ENCODE measurements around the gene ZNHIT1.
"Not testable (repeated sequence)": the region's sequence is repeated elsewhere in the genome, so short reads cannot be mapped to it uniquely, and the experiment has no call there.

Gene ZNHIT1

DNA sequence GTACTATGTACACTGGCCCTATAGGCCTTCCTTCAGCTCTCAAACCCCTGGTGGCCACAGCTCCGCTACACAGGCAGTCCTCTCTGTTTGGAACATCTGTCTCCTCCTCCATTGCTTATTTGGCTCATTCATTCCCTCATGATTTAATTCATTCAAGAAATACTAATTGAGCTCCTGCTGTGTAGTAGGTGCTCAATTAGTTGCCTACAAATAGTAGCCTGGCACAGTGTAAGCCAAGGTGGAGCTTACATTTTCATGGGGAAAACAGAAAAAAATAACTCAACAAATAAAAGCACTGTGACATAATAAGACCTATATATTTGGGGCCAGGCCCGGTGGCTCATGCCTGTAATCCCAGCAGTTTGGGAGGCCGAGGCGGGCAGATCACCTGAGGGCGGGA is 30.3 kb downstream of the ZNHIT1 start:
- Histone ChIP-seq H3K4me3 (ENCODE audit: low read depth in 1 of 2, low read length in 2 of 2) (no peak overlapping the region), H3K36me3 (ENCODE audit: control insufficient read depth in 1 of 2, insufficient read depth in 2 of 2, low read length in 2 of 2) (peaks cover 0 to 10% of the 10 kb centered on the region in 2 donors), H3K4me1 (ENCODE audit: control insufficient read depth in 1 of 2, insufficient read depth in 2 of 2, low read length in 2 of 2) (peaks cover 5 to 35% of the 10 kb centered on the region in 2 donors), H3K27me3 (ENCODE audit: low read depth, low read length) (no peaks in the 10 kb centered on the region), H3K27ac (ENCODE audit: low read length) (no peak overlapping the region), H3K9me3 (ENCODE audit: control insufficient read depth in 1 of 2, low read length in 2 of 2) (no peaks in the 10 kb centered on the region)

DNA sequence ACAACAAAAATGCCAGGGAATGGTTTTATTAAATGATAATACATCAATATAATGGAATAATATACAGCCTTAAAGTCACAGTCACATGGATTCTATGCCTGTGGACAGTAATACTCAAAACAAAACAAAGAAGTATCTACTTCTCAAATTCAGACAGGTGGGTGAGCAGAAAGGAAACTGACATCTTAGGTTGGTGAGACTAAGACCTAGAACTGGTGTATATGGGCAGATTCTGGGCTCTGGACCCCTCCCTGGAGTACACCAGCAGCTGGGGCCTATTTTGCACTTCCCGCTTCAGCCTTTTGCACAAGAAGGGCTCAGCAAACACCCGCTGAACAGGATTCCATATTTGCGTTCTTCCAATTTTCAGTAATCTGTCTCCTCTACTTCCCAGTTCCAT is 32.4 kb downstream of the ZNHIT1 start:
- Histone ChIP-seq H3K4me3 (ENCODE audit: low read depth in 1 of 2, low read length in 2 of 2) (no peak overlapping the region), H3K27me3 (ENCODE audit: low read depth, low read length) (no peaks in the 10 kb centered on the region), H3K4me1 (ENCODE audit: control insufficient read depth in 1 of 2, insufficient read depth in 2 of 2, low read length in 2 of 2) (peaks cover 0 to 23% of the 10 kb centered on the region in 2 donors), H3K9me3 (ENCODE audit: control insufficient read depth in 1 of 2, low read length in 2 of 2) (no peaks in the 10 kb centered on the region), H3K27ac (ENCODE audit: low read length) (no peak overlapping the region), H3K36me3 (ENCODE audit: control insufficient read depth in 1 of 2, insufficient read depth in 2 of 2, low read length in 2 of 2) (peaks cover 0 to 10% of the 10 kb centered on the region in 2 donors)

DNA sequence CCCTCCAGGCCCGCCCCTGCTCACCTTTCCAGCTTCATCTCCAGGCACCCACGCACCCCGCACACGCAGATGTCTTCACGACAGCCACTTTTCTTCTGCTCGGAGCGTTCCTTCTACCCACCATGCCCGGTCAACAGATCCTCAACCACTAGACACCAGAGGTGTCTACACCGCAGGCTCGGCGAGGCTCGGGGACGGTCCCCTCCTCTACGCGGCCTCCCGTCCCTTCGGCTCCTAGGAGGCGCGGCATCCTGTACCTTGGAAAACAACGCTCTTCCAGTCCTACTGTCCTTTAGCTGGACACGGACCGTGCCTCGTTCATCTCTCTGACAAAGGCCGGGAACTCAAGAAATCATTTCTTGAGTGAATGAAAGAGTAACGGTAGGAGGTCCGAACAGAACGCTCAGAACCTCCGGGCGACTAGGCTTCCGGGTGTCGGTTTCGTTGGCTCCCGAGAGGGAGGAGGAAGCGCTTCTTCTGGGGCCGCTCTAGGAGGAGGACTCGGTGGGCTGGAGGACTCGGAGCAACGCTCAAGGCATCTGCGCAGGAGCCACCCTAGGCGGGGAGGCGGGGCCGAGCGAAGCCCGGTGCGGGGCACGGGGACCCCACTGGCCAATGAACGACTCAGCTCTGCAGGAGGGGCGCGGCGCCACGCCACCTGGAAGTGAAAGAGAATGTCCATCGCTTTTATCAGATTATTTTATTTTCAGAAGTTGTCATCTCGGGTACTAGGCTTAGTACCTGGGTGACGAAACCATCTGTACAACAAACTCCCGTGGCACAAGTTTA is 34.1 kb downstream of the ZNHIT1 start:
- Histone ChIP-seq H3K27me3 (ENCODE audit: low read depth, low read length) (no peaks in the 10 kb centered on the region), H3K4me3 (ENCODE audit: low read depth in 1 of 2, low read length in 2 of 2) (peak overlapping the region; percentile 92 to 99), H3K27ac (ENCODE audit: low read length) (peak overlapping the region; percentile 91)

DNA sequence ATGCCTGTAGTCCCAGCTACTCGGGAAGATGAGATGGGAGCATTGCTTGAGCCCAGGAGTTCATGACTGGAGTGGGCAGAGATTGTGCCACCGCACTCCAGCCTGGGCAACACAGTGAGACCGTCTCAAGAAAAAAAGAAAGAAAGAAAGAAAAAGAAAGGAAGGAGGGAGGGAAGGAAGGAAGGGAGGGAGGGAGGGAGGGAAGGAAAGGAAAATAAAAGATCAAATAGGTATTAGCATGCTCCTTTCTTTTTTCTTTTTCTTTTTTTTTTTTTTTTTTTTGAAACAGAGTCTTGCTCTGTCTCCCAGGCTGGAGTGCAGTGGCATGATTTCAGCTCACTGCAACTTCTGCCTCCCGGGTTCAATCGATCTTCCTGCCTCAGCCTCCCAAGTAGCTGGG is 35.2 kb downstream of the ZNHIT1 start:
- not testable (repeated sequence) for H3K27ac ChIP-seq (ENCODE audit: low read length)
- peaks cover 0 to 15% of the 10 kb centered on the region in 2 donors for H3K4me1 ChIP-seq (ENCODE audit: control insufficient read depth in 1 of 2, insufficient read depth in 2 of 2, low read length in 2 of 2)
- H3K4me3 ChIP-seq (ENCODE audit: low read depth in 1 of 2, low read length in 2 of 2) = peak overlapping the region in 1 of 2 donors; percentile 92

More for the DNA sequence above, 34.1 kb downstream of the ZNHIT1 start:
- Histone ChIP-seq H3K9me3 (ENCODE audit: control insufficient read depth in 1 of 2, low read length in 2 of 2) (no peaks in the 10 kb centered on the region), H3K4me1 (ENCODE audit: control insufficient read depth in 1 of 2, insufficient read depth in 2 of 2, low read length in 2 of 2) (peaks cover 0 to 15% of the 10 kb centered on the region in 2 donors), H3K36me3 (ENCODE audit: control insufficient read depth in 1 of 2, insufficient read depth in 2 of 2, low read length in 2 of 2) (peaks cover 0 to 10% of the 10 kb centered on the region in 2 donors)

DNA sequence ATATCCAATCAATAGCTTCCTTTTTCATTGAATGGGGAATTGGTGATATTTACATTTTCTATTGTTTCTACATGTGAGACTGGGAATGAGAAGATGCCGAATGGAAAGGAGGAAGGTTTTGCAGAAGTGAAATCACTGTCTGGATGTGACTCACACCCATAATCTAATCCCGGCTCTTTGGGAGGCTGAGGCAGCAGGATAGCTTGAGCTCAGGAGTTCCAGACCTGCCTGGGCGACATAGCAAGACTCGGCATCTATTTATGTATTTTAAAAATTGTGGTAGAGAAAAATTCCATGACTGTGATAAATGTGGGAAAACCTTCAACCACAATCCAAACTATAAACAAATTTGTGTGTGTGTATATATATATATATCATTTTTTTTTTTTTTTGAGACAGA is 37.8 kb downstream of the ZNHIT1 start:
- H3K36me3 ChIP-seq (ENCODE audit: control insufficient read depth in 1 of 2, insufficient read depth in 2 of 2, low read length in 2 of 2) = no peaks in the 10 kb centered on the region
- no peaks in the 10 kb centered on the region for H3K27me3 ChIP-seq (ENCODE audit: low read depth, low read length)
- H3K9me3 ChIP-seq (ENCODE audit: control insufficient read depth in 1 of 2, low read length in 2 of 2) = no peaks in the 10 kb centered on the region
- peaks cover 0 to 8% of the 10 kb centered on the region in 2 donors for H3K4me1 ChIP-seq (ENCODE audit: control insufficient read depth in 1 of 2, insufficient read depth in 2 of 2, low read length in 2 of 2)
- H3K27ac ChIP-seq (ENCODE audit: low read length) = no peak overlapping the region
- no peak overlapping the region for H3K4me3 ChIP-seq (ENCODE audit: low read depth in 1 of 2, low read length in 2 of 2)

More for the DNA sequence above, 35.2 kb downstream of the ZNHIT1 start:
- H3K27me3 ChIP-seq (ENCODE audit: low read depth, low read length); H3K9me3 ChIP-seq (ENCODE audit: control insufficient read depth in 1 of 2, low read length in 2 of 2): not testable (repeated sequence)
- peaks cover 0 to 10% of the 10 kb centered on the region in 2 donors for H3K36me3 ChIP-seq (ENCODE audit: control insufficient read depth in 1 of 2, insufficient read depth in 2 of 2, low read length in 2 of 2)

DNA sequence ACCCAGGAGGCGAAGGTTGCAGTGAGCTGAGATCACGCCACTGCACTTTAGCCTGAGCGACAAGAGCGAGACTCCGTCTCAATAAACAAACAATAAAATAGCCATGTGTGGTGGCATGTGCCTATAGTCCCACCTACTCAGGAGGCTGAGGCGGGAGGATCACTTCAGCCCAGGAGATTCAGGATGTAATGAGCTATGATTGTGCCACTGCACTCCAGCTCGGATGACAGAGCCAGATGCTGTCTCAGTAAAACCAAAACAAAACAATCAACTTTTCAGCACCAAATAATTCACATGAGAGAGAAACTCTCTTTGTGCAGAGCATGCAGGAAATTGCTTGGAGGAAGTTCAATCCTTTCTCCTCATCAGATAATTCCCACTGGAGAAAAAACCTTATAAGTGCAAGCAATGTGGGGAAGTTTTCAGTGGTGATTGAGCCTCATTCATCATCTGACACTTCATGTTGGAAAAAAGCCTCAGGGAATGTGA is 40.3 kb downstream of the ZNHIT1 start:
- H3K27me3 ChIP-seq (ENCODE audit: low read depth, low read length) = no peaks in the 10 kb centered on the region
- H3K4me3 ChIP-seq (ENCODE audit: low read depth in 1 of 2, low read length in 2 of 2) = no peak overlapping the region
- no peak overlapping the region for H3K27ac ChIP-seq (ENCODE audit: low read length)
- no peaks in the 10 kb centered on the region for H3K9me3 ChIP-seq (ENCODE audit: control insufficient read depth in 1 of 2, low read length in 2 of 2)
- H3K4me1 ChIP-seq (ENCODE audit: control insufficient read depth in 1 of 2, insufficient read depth in 2 of 2, low read length in 2 of 2) = no peaks in the 10 kb centered on the region
- H3K36me3 ChIP-seq (ENCODE audit: control insufficient read depth in 1 of 2, insufficient read depth in 2 of 2, low read length in 2 of 2) = no peaks in the 10 kb centered on the region

DNA sequence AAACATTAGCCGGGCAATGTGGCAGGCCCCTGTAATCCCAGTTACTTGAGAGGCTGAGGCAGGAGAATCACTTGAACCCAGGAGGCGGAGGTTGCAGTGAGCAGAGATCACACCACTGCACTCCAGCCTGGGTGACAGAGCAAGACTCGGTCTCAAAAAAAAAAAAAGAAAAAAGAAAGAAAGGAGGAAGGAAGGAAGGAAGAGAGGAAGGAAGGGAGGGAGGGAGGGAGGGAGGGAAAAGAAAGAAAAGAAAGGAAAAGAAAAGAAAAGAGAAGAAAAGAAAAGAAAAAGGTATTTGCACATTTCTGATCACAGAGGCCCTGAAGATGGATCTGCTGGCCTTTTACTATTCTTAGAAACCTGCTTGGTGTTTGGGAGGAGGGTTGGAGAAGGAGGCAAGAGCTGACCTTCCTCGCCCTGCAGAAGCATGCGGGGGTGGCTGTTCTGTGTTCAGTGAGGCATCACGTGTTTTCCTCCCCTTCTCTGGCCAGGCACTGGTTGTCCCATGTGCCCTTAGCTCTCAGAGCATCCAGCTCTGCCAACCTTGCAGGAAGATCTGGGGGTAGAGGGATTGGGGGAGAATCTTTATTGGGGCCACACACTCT is 46.2 kb downstream of the ZNHIT1 start:
- H3K27me3 ChIP-seq (ENCODE audit: low read depth, low read length); H3K36me3 ChIP-seq (ENCODE audit: control insufficient read depth in 1 of 2, insufficient read depth in 2 of 2, low read length in 2 of 2); H3K9me3 ChIP-seq (ENCODE audit: control insufficient read depth in 1 of 2, low read length in 2 of 2); H3K27ac ChIP-seq (ENCODE audit: low read length); H3K4me3 ChIP-seq (ENCODE audit: low read depth in 1 of 2, low read length in 2 of 2); H3K4me1 ChIP-seq (ENCODE audit: control insufficient read depth in 1 of 2, insufficient read depth in 2 of 2, low read length in 2 of 2): not testable (repeated sequence)

DNA sequence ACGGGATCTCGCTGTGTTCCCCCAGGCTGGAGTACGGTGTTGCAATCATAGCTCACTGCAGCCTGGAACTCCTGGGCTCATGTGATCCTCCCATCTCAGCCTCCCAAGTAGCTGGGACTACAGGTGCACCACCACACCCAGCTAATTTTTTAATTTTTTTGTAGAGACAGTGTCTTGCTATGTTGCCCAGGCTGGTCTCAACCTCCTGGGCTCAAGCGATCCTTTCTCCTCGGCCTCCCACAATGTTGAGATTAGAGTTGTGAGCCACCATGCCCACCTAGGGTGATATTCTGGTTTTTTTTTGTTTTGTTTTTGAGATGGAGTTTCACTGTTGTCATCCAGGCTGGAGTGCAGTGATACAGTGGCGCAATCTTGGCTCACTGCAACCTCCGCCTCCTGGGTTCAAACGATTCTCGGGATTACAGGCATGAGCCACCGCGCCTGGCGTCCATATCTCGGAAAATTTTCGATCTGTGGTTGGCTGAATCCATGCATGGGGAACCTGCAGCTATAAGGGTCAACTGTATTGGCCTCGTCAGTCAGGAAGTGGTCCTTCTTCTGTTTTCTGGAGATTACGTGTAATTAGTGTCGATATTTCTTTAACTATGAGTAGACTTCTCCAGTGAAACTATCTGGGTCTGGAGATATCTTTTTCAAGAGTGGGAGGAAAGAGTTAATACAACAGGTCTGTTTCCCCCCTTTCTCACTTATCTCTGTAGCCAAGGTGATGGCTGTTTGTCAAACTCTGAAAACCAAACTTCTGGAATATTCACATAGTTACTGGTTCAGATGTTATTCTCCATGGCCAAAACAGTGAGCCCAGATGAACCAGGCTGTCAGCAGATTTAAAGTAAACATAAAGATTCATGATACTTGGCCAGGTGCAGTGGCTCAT is 47.9 kb downstream of the ZNHIT1 start:
- no peaks in the 10 kb centered on the region for H3K4me1 ChIP-seq (ENCODE audit: control insufficient read depth in 1 of 2, insufficient read depth in 2 of 2, low read length in 2 of 2)
- H3K36me3 ChIP-seq (ENCODE audit: control insufficient read depth in 1 of 2, insufficient read depth in 2 of 2, low read length in 2 of 2) = no peaks in the 10 kb centered on the region
- H3K27ac ChIP-seq (ENCODE audit: low read length) = no peak overlapping the region
- no peak overlapping the region for H3K4me3 ChIP-seq (ENCODE audit: low read depth in 1 of 2, low read length in 2 of 2)
- H3K27me3 ChIP-seq (ENCODE audit: low read depth, low read length) = no peaks in the 10 kb centered on the region
- no peaks in the 10 kb centered on the region for H3K9me3 ChIP-seq (ENCODE audit: control insufficient read depth in 1 of 2, low read length in 2 of 2)

DNA sequence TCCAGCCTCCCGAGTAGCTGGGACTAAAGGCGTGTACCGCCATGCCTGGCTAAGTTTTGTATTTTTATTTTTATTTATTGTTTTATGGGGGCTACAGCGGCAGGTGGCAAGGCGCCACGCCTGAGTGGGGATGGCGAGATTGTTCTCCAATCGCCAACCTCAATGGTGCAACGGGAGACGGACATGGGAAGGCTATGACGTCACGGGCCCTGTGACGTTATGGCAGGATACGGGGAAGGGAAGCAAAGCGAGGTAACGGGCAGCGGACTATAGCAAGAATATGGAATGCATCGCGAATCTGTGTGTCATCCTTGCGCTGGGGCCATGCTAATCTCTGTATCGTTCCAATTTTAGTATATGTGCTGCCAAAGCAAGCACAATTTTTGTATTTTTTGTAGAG is 51.7 kb downstream of the ZNHIT1 start:
- Histone ChIP-seq H3K27ac (ENCODE audit: low read length) (no peak overlapping the region), H3K4me1 (ENCODE audit: control insufficient read depth in 1 of 2, insufficient read depth in 2 of 2, low read length in 2 of 2) (no peaks in the 10 kb centered on the region), H3K36me3 (ENCODE audit: control insufficient read depth in 1 of 2, insufficient read depth in 2 of 2, low read length in 2 of 2) (no peaks in the 10 kb centered on the region), H3K4me3 (ENCODE audit: low read depth in 1 of 2, low read length in 2 of 2) (no peak overlapping the region), H3K9me3 (ENCODE audit: control insufficient read depth in 1 of 2, low read length in 2 of 2) (no peaks in the 10 kb centered on the region), H3K27me3 (ENCODE audit: low read depth, low read length) (no peaks in the 10 kb centered on the region)

DNA sequence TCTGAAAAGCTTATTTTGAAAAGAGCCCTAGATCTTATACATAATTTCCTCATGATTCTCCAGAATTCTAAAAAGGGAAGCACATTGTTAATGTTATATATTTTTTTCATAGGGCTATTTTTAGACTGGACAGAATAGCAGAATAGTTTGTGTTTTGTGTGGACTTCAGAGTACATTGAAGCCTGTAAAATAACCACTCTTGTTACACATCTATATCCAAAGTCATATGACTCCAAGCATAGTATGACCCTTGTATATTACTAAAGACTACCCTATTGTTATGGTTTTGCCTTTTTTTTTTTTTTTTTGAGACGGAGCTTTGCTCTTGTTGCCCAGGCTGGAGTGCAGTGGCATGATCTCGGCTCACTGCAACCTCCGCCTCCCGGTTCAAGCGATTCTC is 53.1 kb downstream of the ZNHIT1 start:
- Histone ChIP-seq H3K27me3 (ENCODE audit: low read depth, low read length) (no peaks in the 10 kb centered on the region), H3K36me3 (ENCODE audit: control insufficient read depth in 1 of 2, insufficient read depth in 2 of 2, low read length in 2 of 2) (no peaks in the 10 kb centered on the region), H3K9me3 (ENCODE audit: control insufficient read depth in 1 of 2, low read length in 2 of 2) (no peaks in the 10 kb centered on the region), H3K27ac (ENCODE audit: low read length) (no peak overlapping the region), H3K4me3 (ENCODE audit: low read depth in 1 of 2, low read length in 2 of 2) (no peak overlapping the region), H3K4me1 (ENCODE audit: control insufficient read depth in 1 of 2, insufficient read depth in 2 of 2, low read length in 2 of 2) (no peaks in the 10 kb centered on the region)

DNA sequence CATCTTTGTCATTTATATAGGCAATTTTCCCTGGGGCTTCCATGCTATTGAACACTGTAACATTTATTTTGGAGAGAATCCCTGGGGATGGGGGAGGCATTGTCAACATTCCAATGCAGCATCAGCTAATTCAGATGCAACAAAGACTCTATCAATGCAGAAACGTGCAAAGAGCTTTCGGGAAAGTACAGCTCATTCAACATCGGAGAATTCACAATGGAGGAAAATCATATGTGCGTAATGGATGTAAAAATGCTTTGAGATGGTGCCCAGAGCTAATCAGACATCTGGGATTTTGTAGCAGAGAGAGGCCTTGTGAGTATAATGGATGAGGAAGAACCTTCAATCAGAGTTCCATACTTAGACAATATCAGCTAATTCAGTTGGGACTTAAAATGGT is 55.2 kb downstream of the ZNHIT1 start:
- no peaks in the 10 kb centered on the region for H3K4me1 ChIP-seq (ENCODE audit: control insufficient read depth in 1 of 2, insufficient read depth in 2 of 2, low read length in 2 of 2)
- H3K4me3 ChIP-seq (ENCODE audit: low read depth in 1 of 2, low read length in 2 of 2) = no peak overlapping the region
- no peak overlapping the region for H3K27ac ChIP-seq (ENCODE audit: low read length)
- H3K9me3 ChIP-seq (ENCODE audit: control insufficient read depth in 1 of 2, low read length in 2 of 2) = no peaks in the 10 kb centered on the region
- no peaks in the 10 kb centered on the region for H3K36me3 ChIP-seq (ENCODE audit: control insufficient read depth in 1 of 2, insufficient read depth in 2 of 2, low read length in 2 of 2)
- no peaks in the 10 kb centered on the region for H3K27me3 ChIP-seq (ENCODE audit: low read depth, low read length)
